ENCODE data around the gene UROD. TPM values are rescaled to one million over a fixed set of nuclear protein-coding genes. Genes with fewer than 3 reads are reported as not detected.

Gene UROD
- total RNA-seq, 3 donors from 2014 or later, result 44.8 to 69.8 (median 51.3) TPM

DNA sequence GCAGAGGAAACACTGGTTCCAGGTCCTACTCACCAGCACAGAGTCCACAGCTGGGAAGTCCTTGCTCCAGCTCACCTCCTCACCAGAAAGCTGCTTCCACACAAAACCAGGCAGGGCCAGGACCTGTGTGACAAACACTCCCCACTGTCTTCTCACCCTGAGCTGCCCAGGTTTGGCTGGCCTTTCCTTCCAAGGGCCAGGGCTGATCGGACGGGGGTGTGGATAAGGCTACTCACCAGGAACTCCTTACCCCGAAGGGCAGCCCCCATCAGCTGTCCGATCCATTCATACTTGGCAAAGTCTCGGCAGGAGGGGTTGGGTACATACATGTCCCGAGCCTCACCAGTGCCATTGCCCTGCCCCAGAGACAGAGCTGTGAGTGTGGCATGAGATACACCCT lies 6.3 kb upstream of the UROD start:
- ATAC-seq (no peak), DNase-seq (no peak)
- Histone ChIP-seq H3K36me3 (ENCODE audit: low read depth) (peaks cover 17% of the 10 kb centered on the region), H3K4me1 (ENCODE audit: low read depth) (peaks cover 12% of the 10 kb centered on the region), H3K4me3 (no peak overlapping the region), H3K9me3 (no peaks in the 10 kb centered on the region)
- intact Hi-C loops (cut with DNase I, micrococcal nuclease), result no loop called here
- TF ChIP-seq, protein P1, sequence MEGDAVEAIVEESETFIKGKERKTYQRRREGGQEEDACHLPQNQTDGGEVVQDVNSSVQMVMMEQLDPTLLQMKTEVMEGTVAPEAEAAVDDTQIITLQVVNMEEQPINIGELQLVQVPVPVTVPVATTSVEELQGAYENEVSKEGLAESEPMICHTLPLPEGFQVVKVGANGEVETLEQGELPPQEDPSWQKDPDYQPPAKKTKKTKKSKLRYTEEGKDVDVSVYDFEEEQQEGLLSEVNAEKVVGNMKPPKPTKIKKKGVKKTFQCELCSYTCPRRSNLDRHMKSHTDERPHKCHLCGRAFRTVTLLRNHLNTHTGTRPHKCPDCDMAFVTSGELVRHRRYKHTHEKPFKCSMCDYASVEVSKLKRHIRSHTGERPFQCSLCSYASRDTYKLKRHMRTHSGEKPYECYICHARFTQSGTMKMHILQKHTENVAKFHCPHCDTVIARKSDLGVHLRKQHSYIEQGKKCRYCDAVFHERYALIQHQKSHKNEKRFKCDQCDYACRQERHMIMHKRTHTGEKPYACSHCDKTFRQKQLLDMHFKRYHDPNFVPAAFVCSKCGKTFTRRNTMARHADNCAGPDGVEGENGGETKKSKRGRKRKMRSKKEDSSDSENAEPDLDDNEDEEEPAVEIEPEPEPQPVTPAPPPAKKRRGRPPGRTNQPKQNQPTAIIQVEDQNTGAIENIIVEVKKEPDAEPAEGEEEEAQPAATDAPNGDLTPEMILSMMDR (IDR thresholded peaks at IDR 0.05), result no peak

DNA sequence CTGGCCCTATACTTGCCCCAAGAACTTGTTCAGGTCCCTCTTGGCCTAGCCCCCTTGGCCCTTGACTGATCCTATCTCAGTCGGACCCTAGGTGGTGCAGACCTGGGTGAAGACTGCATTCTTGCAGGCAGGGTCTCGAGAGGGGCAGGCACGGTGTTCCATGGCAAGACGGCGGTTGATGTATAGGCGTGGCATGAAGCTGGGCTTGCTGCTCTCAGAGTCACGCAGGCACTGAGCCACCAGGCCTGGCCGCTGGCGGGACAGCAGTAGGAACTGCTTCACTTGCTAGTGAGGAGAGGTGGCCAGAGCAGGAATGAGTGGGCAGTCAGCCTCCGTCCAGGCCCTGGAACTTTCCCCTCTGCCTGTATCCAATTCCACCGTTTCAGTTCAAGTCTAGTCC lies 4.7 kb upstream of the UROD start:
- no peak for DNase-seq
- no peak for ATAC-seq
- TF ChIP-seq, protein P1 (IDR thresholded peaks at IDR 0.05), result no peak
- intact Hi-C loops (cut with DNase I, micrococcal nuclease), result no loop called here
- H3K4me3 ChIP-seq, result no peak overlapping the region
- no peaks in the 10 kb centered on the region for H3K9me3 ChIP-seq
- peaks cover 20% of the 10 kb centered on the region for H3K4me1 ChIP-seq (ENCODE audit: low read depth)
- H3K36me3 ChIP-seq (ENCODE audit: low read depth), result peaks cover 17% of the 10 kb centered on the region

DNA sequence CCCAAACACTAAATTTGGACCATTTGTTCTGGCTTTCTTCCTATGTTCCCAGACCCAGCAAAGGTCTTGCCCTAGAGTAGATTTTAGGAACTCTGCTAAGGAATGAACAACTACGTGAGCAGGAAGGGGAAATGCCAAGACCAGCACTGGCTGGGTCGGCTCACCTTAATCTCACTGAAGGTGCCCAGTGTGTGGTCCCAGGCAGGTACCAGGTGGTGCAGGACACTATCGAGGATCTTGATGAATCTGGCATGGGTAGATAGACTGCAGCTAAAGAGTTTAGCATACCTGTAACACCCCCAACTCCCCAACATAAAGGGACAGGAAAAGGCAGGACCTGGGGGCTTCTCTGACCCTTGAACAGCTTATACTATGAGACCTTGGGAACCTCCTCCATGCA lies 4.0 kb upstream of the UROD start:
- no peak for DNase-seq

DNA sequence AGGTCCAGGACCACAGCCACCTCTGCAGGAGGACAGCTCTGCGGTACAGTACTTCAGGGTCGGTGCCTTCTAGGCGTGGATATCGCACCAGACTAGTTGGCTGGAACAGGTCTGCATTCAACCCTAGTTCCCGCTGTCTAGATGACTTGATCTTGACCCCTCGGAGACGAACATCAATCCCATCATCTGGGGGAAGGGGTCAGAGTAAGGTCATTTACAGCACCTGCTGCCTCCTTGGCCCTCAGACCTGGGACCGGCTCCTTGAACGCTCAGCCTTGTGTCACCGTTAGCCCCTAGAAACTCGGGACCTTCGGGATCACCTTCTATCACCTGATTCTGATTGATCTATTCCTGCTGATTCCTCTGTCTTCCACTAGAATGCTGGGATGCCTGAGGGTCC lies 3.5 kb upstream of the UROD start:
- Histone ChIP-seq H3K9me3 (no peaks in the 10 kb centered on the region), H3K4me1 (ENCODE audit: low read depth) (peaks cover 30% of the 10 kb centered on the region), H3K4me3 (no peak overlapping the region), H3K36me3 (ENCODE audit: low read depth) (peaks cover 7% of the 10 kb centered on the region)
- DNase-seq (no peak), ATAC-seq (no peak)
- TF ChIP-seq, protein P1 (IDR thresholded peaks at IDR 0.05), result no peak
- intact Hi-C loops (cut with DNase I, micrococcal nuclease), result no loop called here

More for the DNA sequence above, 4.0 kb upstream of the UROD start:
- no peak overlapping the region for H3K4me3 ChIP-seq
- peaks cover 28% of the 10 kb centered on the region for H3K4me1 ChIP-seq (ENCODE audit: low read depth)
- TF ChIP-seq, protein P1 (IDR thresholded peaks at IDR 0.05), result no peak
- H3K9me3 ChIP-seq, result no peaks in the 10 kb centered on the region
- no peak for ATAC-seq
- peaks cover 12% of the 10 kb centered on the region for H3K36me3 ChIP-seq (ENCODE audit: low read depth)
- intact Hi-C loops (cut with DNase I, micrococcal nuclease), result no loop called here

DNA sequence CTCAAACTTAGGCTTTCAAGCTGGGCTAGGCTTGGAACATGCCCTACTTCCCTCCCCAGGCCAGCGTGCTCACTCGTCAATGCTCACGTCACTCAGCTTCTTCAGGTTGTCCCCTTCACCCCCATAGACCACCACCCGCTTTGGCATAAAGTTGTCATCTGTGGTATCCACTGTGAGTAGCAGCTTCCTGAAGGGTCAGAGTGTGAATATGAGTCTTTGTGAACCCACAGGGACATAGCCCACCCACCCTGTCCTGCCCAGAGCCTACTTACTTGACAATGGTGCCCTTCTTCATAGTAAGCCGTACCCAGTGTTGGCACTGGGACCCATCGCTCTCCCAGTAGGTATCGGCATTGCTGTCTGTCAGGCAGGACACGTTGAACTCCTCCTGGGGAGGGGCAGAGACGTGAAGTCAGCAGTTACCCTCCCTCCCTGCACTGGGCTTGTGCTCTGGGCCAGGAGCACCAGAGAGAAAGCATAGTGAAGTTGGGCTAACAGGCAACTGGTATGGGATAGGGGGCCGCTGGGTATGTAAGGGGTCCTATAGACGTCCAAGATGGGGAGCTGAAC lies 2.7 kb upstream of the UROD start:
- TF ChIP-seq, protein P1 (IDR thresholded peaks at IDR 0.05), result no peak
- Histone ChIP-seq H3K9me3 (no peaks in the 10 kb centered on the region), H3K4me3 (no peak overlapping the region), H3K4me1 (ENCODE audit: low read depth) (peaks cover 30% of the 10 kb centered on the region), H3K36me3 (ENCODE audit: low read depth) (peaks cover 6% of the 10 kb centered on the region)
- no peak for DNase-seq
- ATAC-seq, result no peak
- intact Hi-C loops (cut with DNase I, micrococcal nuclease), result no loop called here
